ENCODE data around the gene CSNK2B. TPM values are rescaled to one million over a fixed set of nuclear protein-coding genes. Genes with fewer than 3 reads are reported as not detected.

Gene CSNK2B
- total RNA-seq, 4 donors from 2014 or later = 381 to 429 (median 403) TPM

DNA sequence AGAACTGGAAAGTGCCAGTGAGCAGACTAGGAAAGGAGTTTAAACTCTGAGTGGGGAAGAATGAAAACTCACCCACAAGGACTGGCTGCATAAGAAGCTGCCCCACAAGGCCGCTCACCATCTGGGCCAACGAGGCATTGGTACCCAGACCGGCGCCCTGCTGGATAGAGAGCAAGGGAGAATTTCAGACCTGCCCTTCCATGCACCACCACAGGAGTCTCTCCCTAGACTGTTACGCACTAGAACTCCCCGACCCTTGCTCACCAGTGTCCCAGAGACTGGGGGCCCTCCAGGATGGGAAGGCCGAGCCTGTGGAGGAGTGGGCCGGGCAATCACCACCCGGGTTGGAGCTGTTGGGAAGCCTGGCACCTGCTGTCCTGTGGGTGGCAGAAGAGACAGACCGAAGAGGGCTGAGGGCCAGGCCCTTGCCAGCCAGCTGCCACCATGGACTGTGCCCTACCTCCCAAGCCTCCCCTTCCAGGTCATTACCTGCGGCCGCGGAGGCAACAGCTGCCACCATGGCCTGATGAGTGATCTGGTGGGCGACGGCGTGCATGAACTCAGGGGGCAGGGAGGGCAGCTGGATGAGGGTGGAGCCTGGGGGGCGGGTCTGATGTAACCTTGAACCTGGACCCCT is 21.9 kb upstream of the CSNK2B start:
- Histone ChIP-seq H3K9me3 (no peaks in the 10 kb centered on the region), H3K27ac (no peak overlapping the region)

GRCh38 chr6:31645325-31645724 is 20.6 kb upstream of the CSNK2B start:
- H3K9me3 ChIP-seq = no peaks in the 10 kb centered on the region
- no peak overlapping the region for H3K27ac ChIP-seq
- H3K36me3 ChIP-seq = peaks cover 91% of the 10 kb centered on the region
- TF ChIP-seq, protein P1, sequence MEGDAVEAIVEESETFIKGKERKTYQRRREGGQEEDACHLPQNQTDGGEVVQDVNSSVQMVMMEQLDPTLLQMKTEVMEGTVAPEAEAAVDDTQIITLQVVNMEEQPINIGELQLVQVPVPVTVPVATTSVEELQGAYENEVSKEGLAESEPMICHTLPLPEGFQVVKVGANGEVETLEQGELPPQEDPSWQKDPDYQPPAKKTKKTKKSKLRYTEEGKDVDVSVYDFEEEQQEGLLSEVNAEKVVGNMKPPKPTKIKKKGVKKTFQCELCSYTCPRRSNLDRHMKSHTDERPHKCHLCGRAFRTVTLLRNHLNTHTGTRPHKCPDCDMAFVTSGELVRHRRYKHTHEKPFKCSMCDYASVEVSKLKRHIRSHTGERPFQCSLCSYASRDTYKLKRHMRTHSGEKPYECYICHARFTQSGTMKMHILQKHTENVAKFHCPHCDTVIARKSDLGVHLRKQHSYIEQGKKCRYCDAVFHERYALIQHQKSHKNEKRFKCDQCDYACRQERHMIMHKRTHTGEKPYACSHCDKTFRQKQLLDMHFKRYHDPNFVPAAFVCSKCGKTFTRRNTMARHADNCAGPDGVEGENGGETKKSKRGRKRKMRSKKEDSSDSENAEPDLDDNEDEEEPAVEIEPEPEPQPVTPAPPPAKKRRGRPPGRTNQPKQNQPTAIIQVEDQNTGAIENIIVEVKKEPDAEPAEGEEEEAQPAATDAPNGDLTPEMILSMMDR (IDR thresholded peaks at IDR 0.05) = no peak
- TF ChIP-seq POLR2A (IDR thresholded peaks at IDR 0.05) = no peak
- no peak for TF ChIP-seq EP300 (IDR thresholded peaks at IDR 0.05)
- no peak for TF ChIP-seq POLR2AphosphoS5 (IDR thresholded peaks at IDR 0.05)
- peaks cover under 1% of the 10 kb centered on the region for H3K4me1 ChIP-seq
- 92% methylated on average over 9 of the region's 9 CpGs for WGBS
- no peak for DNase-seq (ENCODE audit: low spot score in 2 of 2)
- no peak overlapping the region for H3K4me3 ChIP-seq
- no peaks in the 10 kb centered on the region for H3K27me3 ChIP-seq

More for the DNA sequence above, 21.9 kb upstream of the CSNK2B start:
- 86% methylated on average over 10 of the region's 17 CpGs for WGBS
- no peak for TF ChIP-seq EP300 (IDR thresholded peaks at IDR 0.05)
- no peak for TF ChIP-seq POLR2A (IDR thresholded peaks at IDR 0.05)
- TF ChIP-seq, protein P1 (IDR thresholded peaks at IDR 0.05) = no peak
- no peak for TF ChIP-seq POLR2AphosphoS5 (IDR thresholded peaks at IDR 0.05)
- DNase-seq (ENCODE audit: low spot score in 2 of 2) = no peak
- Histone ChIP-seq H3K36me3 (peaks cover 98% of the 10 kb centered on the region), H3K4me3 (no peak overlapping the region), H3K27me3 (no peaks in the 10 kb centered on the region), H3K4me1 (no peaks in the 10 kb centered on the region)

DNA sequence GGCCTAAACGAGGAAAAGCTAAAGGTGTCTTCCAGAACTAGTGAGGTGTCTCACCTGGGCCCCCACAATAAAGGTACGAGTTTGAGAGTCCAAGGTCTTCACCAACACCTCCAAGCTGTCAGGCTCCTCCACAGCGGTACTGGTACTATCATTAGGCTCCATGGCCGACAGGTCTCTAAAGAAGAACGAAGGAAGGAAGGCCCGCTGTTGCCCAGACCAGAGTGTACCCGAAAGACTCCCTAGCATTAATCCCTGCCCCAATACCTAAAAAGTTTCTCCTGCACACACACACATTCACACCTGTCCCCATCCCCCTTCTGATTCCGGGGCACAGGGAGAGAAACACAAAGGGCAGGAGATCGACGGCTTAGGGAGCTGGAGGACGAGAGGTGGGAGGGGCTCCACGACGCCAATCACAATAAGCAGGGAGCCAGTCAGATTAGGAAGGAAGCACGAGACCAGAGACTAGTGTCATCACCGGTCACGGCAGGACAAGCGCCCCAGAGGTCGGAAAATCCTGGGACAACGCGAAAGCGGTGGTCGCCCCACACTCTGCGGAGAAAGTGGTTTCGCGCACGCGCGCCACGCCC is 14.2 kb upstream of the CSNK2B start:
- Histone ChIP-seq H3K27ac (peak overlapping the region; percentile 99), H3K27me3 (no peaks in the 10 kb centered on the region), H3K4me3 (peak overlapping the region; percentile 78), H3K9me3 (no peaks in the 10 kb centered on the region), H3K4me1 (peaks cover 25% of the 10 kb centered on the region), H3K36me3 (peaks cover 32% of the 10 kb centered on the region)
- TF ChIP-seq POLR2AphosphoS5 (IDR thresholded peaks at IDR 0.05) = peak in 2 of 3 donors; percentile 4 to 8
- TF ChIP-seq POLR2A (IDR thresholded peaks at IDR 0.05) = no peak
- peak in 1 of 2 donors; percentile 90 for DNase-seq (ENCODE audit: low spot score in 2 of 2)
- 3% methylated on average over 18 of the region's 29 CpGs for WGBS

GRCh38 chr6:31652925-31653724 is 12.8 kb upstream of the CSNK2B start:
- Histone ChIP-seq H3K4me3 (peak overlapping the region; percentile 78), H3K36me3 (peaks cover 18% of the 10 kb centered on the region), H3K27ac (peak overlapping the region; percentile 99), H3K9me3 (no peaks in the 10 kb centered on the region), H3K4me1 (peaks cover 29% of the 10 kb centered on the region), H3K27me3 (no peaks in the 10 kb centered on the region)
- WGBS = 7% methylated on average over 37 of the region's 37 CpGs
- peak; percentile 95 to 96 for DNase-seq (ENCODE audit: low spot score in 2 of 2)
- TF ChIP-seq POLR2AphosphoS5 (IDR thresholded peaks at IDR 0.05) (no peak), POLR2A (IDR thresholded peaks at IDR 0.05) (no peak), EP300 (IDR thresholded peaks at IDR 0.05) (no peak)
- TF ChIP-seq, protein P1 (IDR thresholded peaks at IDR 0.05) = no peak

DNA sequence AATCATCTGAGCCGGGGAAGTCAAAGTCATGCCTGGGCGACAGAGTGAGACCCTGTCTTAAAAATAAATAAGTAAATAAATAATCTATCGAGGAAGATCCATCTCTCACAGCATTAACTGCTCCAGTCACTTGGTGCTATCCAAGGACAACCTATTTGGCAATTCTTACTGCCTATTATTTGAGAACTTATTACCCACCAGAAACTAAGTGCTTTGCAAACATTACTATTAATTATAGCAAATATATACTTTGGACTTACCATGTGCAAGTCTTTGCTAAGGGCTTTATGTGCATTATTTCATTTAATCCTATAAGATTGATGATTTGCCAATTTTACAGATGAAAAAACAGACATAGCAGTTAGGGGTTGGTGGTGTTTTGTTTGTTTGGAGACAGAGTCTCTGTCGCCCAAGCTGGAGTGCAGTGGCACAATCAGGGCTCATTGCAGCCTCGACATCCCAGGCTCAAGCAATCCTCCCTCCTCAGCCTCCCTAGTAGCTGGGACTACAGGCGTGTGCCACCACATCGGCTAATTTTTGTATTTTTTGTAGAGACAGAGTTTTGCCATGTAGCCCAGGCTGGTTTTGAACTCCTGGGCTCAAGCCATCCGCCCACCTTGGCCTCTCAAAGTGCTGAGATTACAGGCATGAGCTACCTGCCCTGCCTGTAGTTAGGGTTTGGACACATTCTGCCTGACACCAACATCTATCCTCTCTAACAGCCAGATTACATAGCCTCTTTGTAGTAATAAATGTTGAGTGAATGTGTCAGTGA is 11.1 kb upstream of the CSNK2B start:
- no peak overlapping the region for H3K4me3 ChIP-seq
- H3K4me1 ChIP-seq = peaks cover 45% of the 10 kb centered on the region
- no peaks in the 10 kb centered on the region for H3K9me3 ChIP-seq
- no peak overlapping the region for H3K27ac ChIP-seq
- H3K27me3 ChIP-seq = no peaks in the 10 kb centered on the region
- TF ChIP-seq POLR2A (IDR thresholded peaks at IDR 0.05) (no peak), EP300 (IDR thresholded peaks at IDR 0.05) (no peak), POLR2AphosphoS5 (IDR thresholded peaks at IDR 0.05) (no peak)
- TF ChIP-seq, protein P1 (IDR thresholded peaks at IDR 0.05) = no peak
- WGBS = 91% methylated on average over 8 of the region's 8 CpGs
- no peak for DNase-seq (ENCODE audit: low spot score in 2 of 2)
- peaks cover 3% of the 10 kb centered on the region for H3K36me3 ChIP-seq

Measured in suprapubic skin (tissue), 4 donors.